ENCODE results near the gene MLLT11. TPM values are rescaled to one million over a fixed set of nuclear protein-coding genes. Genes with fewer than 3 reads are reported as not detected.

The MLLT11 gene
- total and polyA plus RNA-seq, 4 donors: 0.17 to 0.64 (median 0.27) TPM

GRCh38 chr1:151039521-151039920, 20.7 kb upstream of the MLLT11 start:
- no peak overlapping the region for H3K4me3 ChIP-seq (ENCODE audit: low read depth in 1 of 3, low read length in 3 of 3)

DNA sequence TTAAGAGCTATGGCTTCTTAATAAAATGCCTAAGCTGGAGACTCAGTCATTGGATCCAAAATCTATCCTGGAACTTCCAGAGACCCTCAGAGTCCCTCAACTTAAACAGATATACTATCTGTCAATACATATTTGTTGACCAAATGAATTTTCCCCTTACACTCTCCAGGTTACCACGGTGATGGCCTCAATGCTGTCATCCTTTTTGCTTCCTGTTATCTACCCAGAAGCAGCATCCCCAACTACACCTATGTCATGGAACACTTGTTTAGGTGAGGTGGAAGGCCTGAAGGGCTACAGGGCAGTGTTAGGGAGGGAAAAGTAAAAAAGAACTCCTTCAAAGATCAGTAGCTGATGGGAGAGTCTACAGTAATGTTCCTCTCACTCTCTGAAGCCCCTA, 17.0 kb upstream of the MLLT11 start:
- WGBS: 92% methylated on average over 1 of the region's 1 CpG
- no peak overlapping the region for H3K27ac ChIP-seq (ENCODE audit: low read depth in 1 of 2, low read length in 2 of 2)
- peaks cover 0 to 8% (median 4%) of the 10 kb centered on the region in 4 donors for H3K4me1 ChIP-seq (ENCODE audit: control insufficient read depth in 4 of 4, insufficient read depth in 4 of 4, low read length in 3 of 4)
- H3K9me3 ChIP-seq (ENCODE audit: control insufficient read depth in 4 of 4, low read length in 3 of 4): no peaks in the 10 kb centered on the region
- no peak for TF ChIP-seq NR2F2 (IDR thresholded peaks at IDR 0.05)
- TF ChIP-seq, protein P1, sequence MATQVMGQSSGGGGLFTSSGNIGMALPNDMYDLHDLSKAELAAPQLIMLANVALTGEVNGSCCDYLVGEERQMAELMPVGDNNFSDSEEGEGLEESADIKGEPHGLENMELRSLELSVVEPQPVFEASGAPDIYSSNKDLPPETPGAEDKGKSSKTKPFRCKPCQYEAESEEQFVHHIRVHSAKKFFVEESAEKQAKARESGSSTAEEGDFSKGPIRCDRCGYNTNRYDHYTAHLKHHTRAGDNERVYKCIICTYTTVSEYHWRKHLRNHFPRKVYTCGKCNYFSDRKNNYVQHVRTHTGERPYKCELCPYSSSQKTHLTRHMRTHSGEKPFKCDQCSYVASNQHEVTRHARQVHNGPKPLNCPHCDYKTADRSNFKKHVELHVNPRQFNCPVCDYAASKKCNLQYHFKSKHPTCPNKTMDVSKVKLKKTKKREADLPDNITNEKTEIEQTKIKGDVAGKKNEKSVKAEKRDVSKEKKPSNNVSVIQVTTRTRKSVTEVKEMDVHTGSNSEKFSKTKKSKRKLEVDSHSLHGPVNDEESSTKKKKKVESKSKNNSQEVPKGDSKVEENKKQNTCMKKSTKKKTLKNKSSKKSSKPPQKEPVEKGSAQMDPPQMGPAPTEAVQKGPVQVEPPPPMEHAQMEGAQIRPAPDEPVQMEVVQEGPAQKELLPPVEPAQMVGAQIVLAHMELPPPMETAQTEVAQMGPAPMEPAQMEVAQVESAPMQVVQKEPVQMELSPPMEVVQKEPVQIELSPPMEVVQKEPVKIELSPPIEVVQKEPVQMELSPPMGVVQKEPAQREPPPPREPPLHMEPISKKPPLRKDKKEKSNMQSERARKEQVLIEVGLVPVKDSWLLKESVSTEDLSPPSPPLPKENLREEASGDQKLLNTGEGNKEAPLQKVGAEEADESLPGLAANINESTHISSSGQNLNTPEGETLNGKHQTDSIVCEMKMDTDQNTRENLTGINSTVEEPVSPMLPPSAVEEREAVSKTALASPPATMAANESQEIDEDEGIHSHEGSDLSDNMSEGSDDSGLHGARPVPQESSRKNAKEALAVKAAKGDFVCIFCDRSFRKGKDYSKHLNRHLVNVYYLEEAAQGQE (IDR thresholded peaks at IDR 0.05): no peak
- no peak for TF ChIP-seq HNF4G (IDR thresholded peaks at IDR 0.05)
- no peak for TF ChIP-seq ZBTB33 (IDR thresholded peaks at IDR 0.05)
- TF ChIP-seq RAD21 (IDR thresholded peaks at IDR 0.05): no peak
- TF ChIP-seq, protein P2, sequence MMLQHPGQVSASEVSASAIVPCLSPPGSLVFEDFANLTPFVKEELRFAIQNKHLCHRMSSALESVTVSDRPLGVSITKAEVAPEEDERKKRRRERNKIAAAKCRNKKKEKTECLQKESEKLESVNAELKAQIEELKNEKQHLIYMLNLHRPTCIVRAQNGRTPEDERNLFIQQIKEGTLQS (IDR thresholded peaks at IDR 0.05): no peak
- no peak for TF ChIP-seq JUND (IDR thresholded peaks at IDR 0.05)
- TF ChIP-seq SP1 (IDR thresholded peaks at IDR 0.05): no peak
- no peaks in the 10 kb centered on the region for H3K27me3 ChIP-seq (ENCODE audit: control insufficient read depth in 4 of 4, insufficient read depth in 4 of 4, low read length in 3 of 4)
- no peak overlapping the region for H3K9ac ChIP-seq (ENCODE audit: low read depth in 1 of 2, low read length in 2 of 2)
- H3K36me3 ChIP-seq (ENCODE audit: control insufficient read depth in 4 of 4, insufficient read depth in 3 of 4, low read depth in 1 of 4, low read length in 3 of 4): peaks cover 0 to 5% (median 0%) of the 10 kb centered on the region in 4 donors
- no peak overlapping the region for H3K4me3 ChIP-seq (ENCODE audit: low read depth in 1 of 3, low read length in 3 of 3)
- no peak for DNase-seq (ENCODE audit: low spot score)

More at GRCh38 chr1:151039521-151039920, 20.7 kb upstream of the MLLT11 start:
- WGBS: 92% methylated on average over 3 of the region's 3 CpGs
- Histone ChIP-seq H3K27ac (ENCODE audit: low read depth in 1 of 2, low read length in 2 of 2) (no peak overlapping the region), H3K4me1 (ENCODE audit: control insufficient read depth in 4 of 4, insufficient read depth in 4 of 4, low read length in 3 of 4) (no peaks in the 10 kb centered on the region), H3K36me3 (ENCODE audit: control insufficient read depth in 4 of 4, insufficient read depth in 3 of 4, low read depth in 1 of 4, low read length in 3 of 4) (peaks cover 0 to 13% (median 9%) of the 10 kb centered on the region in 4 donors), H3K9me3 (ENCODE audit: control insufficient read depth in 4 of 4, low read length in 3 of 4) (no peaks in the 10 kb centered on the region), H3K9ac (ENCODE audit: low read depth in 1 of 2, low read length in 2 of 2) (no peak overlapping the region), H3K27me3 (ENCODE audit: control insufficient read depth in 4 of 4, insufficient read depth in 4 of 4, low read length in 3 of 4) (no peaks in the 10 kb centered on the region)
- DNase-seq (ENCODE audit: low spot score): no peak
- TF ChIP-seq NR2F2 (IDR thresholded peaks at IDR 0.05) (no peak), RXRA (IDR thresholded peaks at IDR 0.05) (no peak), CTCF (IDR thresholded peaks at IDR 0.05; ENCODE audit: low read depth, low read length, missing input control) (no peak), YY1 (IDR thresholded peaks at IDR 0.05) (no peak), JUND (IDR thresholded peaks at IDR 0.05) (no peak), EGR1 (IDR thresholded peaks at IDR 0.05; ENCODE audit: low read depth in 2 of 2) (no peak)
